HG02759 (cell line): ENCODE measurements around the gene MACF1.
"Not testable (repeated sequence)": the region's sequence is repeated elsewhere in the genome, so short reads cannot be mapped to it uniquely, and the experiment has no call there.

Experiments
- ATAC-seq: cut with Tn5 transposase; IDR thresholded peaks from one replicate; pipeline ENCODE4 v1.9.1; 2021; ENCODE audit warnings: mild to moderate bottlenecking, moderate library complexity; ENCODE audit not compliant: unreplicated experiment

MACF1 gene

DNA sequence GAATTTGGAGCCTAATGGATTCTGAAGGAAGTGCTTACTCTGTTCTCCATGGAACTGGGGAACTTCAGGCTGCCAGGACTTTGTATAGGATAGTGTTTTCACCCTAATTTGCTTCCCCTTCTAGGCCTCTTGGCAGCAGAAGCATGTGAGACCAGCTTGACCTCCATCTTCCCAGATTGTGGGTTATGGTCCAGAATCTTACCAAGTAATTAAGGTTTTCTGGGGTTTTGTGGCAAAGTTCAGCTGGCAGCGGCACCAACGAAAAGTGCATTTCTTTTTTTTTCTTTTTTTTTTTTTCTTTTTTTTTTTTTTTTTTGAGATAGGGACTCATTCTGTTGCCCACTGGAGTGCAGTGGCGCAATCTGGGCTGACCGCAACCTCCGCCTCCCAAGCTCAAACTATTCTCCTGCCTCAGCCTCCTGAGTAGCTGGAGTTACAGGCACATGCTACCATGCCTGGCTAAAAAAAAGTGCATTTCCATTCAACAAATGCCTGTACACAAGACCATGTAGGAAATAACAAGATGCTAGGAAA lies 283.6 kb downstream of the MACF1 start:
- no peak for ATAC-seq

DNA sequence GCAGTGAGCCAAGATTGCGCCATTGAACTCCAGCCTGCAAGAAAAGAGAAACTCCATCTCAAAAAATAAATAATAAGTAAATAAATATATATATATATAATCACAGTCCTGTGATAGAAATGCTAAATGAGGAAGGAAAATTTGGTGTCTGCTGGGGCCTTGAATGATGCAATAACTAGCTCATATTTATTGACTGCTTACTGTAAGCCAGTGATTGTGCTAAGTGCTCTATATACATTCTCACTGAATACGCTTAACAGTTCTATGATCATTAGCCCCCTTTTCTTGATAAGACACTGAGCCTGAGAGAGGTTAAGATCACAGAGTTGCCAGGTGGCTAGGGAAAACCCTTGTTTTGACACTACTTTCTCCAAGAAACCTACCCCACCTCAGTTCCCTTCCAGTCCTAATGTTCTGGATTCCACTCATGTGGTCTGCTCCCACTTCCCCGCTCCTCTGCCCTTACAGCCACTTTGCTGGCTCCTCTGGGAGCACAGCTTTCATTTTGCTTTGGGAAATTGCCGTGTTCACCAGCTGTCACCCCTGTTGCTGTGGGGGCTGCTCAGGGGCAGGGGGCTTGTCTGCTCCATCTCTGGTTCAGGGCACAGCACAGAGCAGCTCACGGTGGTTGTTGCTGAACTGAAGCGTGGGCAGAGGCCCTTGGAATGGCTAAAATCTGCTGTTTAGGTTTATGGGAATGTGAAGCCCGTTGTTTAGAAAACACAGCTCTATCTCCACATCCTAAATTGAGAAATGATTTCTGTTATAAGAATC lies 284.5 kb downstream of the MACF1 start:
- ATAC-seq: no peak

DNA sequence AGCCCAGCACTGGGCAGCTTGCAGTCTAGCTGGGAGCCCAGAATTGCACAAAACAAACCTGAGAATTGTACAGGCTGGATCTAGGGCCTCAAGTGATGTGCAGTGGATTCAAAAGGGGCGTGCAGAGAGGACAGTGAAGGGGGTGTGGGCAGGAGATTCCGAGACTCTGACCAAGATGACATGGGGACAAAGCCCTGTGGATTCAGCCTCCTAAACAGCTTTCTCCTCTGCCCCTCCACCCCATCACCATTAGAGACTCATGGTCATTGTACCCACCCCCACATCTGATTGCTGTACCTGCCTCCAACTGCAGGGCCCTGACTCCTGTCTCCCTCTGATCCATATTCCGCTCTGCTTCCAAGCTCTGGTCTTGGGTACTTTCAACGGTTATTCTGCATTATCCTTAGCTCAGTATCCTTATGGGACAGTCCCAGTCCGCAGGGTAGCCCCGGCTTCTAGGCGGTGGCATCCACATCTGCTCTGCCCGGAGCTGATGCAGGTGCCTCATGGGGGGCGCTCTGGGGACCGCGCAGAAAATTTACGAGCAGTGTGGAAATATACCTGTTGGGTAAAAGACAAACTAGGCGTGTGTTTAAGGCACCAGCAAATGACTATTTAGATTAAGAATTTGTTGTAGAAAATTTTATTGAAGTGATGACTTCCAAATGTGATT lies 285.2 kb downstream of the MACF1 start:
- no peak for ATAC-seq

- peak; percentile 20 for ATAC-seq
These were observed 286.2 kb downstream of the MACF1 start for GRCh38 chr1:39490596-39491145.

DNA sequence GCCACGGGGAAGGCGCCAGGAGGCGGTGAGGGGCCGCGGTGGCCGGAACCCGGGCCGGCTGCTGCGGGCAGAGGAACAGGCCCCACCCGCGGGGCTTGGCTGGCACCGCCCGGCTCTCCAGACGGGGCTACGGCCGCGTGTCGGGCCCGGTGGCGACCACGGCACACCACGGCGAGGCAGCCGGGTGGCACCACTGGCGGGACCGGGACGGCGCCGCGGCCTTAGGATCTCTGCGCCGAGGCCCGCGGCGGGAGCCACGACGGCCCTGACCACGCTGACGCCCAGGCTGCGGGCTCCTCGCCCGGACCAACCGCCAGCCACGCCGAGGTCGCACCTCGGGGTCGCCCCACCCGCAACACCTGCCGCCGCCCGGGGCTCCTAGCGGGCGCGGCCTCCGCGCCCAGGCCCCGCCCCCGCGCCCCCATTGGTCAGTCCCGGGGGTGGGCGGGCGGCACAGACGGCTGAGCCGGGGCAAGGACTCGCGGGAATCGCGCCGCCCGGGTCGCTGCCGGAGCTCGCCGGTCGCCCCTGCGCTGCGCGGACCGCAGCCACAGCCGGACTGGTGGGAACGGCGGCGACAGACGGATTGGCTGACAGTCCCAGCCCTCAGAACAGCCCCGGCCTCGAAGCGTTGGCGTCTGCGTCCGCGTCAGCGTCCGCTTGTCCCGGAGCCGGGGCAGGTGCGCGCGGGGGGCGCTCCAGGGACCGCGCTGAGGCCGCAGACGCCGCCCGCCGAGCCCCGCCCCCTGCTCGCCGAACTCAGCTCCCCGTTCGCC lies 286.8 kb downstream of the MACF1 start, which contains the start of gene BMP8A:
Gene BMP8A (plus strand): TSS at position 491 of the 776 bp plus-strand sequence. CDS start 356 bp downstream, outside the sequence.
- peak; percentile 88 for ATAC-seq

DNA sequence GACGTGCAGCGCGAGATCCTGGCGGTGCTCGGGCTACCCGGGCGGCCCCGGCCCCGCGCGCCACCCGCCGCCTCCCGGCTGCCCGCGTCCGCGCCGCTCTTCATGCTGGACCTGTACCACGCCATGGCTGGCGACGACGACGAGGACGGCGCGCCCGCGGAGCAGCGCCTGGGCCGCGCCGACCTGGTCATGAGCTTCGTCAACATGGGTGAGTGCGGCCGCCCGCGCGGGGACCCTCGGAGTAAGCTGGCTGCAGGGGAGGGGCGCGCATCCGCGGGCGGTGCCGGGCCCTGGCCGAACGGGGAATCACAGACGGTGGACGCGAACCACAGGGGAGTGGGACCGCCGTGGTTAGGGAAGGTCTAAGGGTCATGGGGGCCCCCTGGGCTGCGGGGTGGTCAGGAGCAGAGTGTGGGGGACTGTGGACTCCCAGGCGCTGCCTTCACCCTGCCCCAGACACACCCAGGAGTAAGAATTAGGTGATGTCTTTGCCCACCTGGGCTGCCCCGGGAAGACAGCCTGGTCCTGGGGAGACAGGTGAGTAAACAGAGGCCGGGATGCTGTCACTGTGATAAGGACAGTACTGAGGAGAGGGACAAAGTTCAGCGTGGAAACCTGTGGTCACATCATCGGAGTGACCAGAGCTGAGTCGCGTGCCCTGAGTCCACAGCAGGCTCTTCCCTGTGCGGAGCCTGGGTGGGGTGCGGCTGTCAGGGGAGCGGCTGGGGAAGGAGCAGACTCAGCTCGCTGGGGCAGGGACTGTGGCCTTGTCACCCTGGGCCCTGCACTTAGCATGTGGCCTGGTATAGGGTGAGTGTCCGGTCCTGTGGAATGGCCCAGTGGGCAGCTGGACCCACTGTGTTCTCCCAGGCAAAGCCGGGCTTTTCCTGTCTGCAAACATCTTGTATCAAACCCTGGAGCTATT lies 287.9 kb downstream of the MACF1 start:
- ATAC-seq: not testable (repeated sequence)

DNA sequence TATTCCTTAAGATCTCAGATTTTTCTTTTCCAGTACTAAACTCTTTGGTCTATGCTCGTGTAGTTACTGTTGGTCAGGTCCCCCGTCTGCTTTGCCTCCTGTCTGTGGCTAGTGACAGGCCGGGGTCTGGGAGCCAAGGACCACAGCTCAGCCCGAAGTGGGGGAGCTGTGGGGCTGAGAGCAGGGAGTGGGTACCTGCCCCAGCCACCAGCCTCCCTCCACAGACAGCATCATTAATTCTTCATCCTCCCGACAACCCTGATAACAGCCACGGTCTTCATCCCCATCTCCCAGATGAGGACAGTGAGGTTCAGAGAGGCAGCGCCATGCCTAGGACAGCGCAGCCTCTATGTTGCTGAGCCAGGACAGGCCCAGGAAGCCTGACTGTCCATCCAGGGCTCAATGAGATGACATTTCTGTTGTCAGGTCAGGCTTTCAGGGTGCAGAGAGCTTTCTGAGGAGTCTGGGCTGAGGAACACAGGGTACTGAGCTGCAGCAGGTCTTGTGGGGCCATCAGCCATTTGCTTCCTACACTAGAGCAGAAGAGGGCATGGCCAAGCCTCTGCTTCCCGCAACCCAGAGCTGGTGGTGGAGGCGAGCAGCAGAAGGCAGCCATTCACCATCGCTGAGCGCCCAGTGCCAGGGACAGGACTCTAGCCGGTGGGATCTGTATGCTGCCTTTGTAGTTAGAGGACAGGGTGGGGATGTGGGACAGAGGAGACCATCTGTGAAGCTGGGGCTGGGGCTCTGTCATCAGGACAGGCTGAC lies 288.7 kb downstream of the MACF1 start:
- not testable (repeated sequence) for ATAC-seq

DNA sequence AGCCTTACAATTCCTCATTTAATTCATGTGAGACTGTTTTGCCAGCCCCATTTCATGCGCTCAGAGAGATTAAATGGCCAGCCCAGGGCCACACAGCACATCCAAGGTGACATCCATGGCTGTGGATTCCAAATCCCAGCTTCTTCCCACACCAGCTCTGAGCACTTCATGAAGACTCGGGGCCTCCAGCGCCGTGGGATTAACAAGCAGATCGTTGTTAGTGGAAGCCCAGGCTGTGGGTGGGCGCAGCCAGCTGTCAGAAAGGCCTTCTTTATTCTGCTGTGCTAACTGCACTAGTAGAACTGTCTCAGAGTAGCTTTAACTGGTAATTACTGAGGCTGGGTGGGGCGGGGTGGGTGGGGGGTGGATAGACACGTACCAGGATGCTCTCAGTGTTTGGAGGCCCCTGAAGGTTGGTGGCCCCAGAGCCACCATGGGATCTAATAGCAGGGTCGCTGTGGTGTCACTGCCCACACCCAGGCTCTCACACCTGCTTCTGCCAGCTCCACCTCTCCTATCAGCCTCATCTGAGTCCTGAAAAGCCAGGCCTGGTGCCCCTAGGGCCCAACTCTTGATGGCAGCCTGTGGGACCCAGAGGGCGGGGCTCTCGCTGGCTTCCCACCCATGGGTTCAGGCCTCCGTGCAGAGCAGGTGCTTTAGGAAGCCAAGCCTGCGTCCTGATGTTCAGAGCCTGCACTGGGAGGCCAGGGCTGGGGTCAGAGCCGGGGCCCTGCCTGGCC lies 290.3 kb downstream of the MACF1 start:
- no peak for ATAC-seq

DNA sequence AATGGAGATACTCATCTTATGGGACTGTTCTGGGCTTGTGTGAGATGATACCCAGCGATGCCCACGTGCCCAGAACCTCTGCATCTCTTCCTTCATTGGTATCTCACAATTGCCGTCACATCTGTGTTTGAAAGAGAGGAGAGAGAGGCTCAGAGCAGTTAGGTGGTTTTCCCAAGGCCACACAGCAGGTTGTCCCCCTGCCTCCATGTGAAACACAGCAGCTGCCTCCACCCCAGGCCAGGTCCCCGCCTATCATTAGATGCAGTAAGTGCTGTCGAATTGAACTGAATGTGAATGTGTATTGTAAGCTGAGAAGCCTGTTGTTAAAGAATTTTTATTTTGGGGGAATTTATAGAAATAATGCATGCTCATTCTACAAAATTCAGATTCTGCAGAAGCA lies 292.0 kb downstream of the MACF1 start:
- ATAC-seq: not testable (repeated sequence)

DNA sequence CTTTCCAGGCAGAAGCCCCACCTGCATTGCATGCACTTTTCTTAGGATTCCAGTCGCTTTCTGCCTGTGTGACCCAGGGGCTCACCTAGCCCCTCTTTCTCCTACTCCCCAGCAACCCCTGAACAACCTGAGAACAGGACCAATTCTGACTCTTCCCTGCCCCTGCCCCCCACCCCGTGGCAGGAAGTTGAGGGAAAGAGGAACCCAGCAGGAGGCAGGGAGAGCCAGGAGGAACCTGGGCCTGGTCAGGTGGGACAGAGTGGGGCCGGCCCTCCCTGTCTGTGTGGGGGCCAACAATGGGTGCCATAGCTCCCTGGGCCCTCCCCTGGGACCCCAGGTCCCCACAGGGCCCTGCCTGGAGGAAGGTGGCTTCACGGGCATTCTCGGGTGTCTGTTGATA lies 293.1 kb downstream of the MACF1 start:
- ATAC-seq: no peak

DNA sequence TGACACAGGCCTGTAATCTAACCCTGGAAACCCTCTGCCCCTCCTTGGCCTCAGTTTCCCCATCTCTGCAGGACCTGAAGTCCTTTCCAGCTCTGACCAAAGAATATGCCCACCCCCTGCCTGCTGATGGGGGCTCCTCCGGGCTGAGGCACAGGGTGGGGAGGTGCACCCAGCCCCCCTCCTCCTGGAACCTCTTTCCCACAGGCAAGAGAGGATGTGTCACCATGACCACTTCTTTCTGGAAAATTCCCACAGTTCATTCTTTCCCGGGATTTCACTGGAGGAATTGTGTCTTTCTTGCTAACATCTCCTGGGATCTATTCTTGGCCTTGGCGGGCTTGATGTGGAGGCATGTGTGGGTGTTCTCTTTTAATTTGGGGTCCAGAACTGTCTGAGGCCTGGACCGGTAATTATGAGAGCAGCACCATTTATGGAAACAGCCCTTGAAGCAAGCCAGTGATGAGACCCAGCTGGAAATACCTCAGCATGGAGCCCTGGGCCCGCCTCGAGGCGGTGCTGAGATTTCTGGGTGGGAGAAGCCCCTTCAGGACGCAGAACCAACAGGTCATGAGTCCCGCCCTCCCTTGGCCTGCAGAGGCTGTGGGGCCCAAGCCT lies 293.7 kb downstream of the MACF1 start:
- ATAC-seq: not testable (repeated sequence)

DNA sequence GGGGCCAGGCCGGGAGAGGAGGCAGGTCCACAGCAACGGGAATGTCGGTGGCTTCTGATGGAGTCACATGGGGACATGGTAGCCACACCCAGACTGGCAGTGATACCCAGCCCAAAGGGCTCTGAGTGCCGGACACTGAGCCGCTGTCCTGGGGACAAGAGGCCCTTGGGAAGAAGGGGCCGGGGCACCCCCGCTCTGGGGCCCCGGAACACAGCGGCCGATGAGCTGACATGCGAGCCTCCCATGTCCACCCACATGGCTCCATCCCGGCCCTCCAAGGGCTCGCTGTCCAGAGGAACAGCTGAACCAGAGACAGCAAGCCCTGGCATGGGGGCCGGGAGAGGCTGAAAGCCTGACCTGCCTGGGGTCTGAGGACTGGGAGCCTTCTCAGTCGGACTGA lies 294.3 kb downstream of the MACF1 start:
- ATAC-seq: not testable (repeated sequence)

DNA sequence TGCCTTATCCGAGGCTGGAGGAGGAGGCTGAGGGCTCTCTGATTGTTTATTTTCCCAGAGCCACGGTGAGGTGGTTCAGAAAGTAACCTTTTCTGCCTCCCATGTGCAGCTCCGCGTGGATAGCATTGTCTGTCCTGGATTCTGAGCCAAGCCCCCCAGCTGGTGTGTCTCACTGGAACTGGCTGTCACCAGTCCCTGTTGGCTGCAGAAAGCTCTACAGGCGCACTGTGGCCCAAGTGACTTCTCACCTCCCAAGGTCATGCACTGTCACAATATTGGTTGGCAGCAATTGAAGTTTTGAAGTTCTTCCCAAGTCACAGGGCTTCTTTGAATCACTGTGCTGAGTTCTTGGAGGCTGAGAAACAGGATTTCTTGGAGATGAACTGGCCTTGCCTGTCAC lies 295.2 kb downstream of the MACF1 start:
- ATAC-seq: no peak

GRCh38 chr1:39500862-39501389 lies 296.4 kb downstream of the MACF1 start:
- ATAC-seq: no peak

- ATAC-seq: no peak
These were observed 297.2 kb downstream of the MACF1 start for GRCh38 chr1:39501666-39502065.

DNA sequence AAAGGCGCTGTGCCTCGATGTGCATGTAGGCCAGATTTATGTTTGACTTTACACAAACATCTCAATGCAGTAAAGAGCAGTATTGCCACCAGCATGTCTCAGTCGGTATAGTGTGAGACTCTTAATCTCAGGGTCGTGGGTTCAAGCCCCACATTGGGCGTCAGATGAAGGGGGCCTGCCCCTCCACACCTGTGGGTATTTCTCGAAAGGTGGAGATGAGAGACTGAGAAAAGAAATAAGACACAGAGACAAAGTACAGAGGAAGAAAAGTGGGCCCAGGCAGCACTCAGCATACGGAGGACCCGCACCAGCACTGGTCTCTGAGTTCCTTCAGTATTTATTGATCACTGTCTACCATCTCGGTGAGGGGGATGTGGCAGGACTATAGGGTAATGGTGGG lies 299.9 kb downstream of the MACF1 start:
- not testable (repeated sequence) for ATAC-seq

DNA sequence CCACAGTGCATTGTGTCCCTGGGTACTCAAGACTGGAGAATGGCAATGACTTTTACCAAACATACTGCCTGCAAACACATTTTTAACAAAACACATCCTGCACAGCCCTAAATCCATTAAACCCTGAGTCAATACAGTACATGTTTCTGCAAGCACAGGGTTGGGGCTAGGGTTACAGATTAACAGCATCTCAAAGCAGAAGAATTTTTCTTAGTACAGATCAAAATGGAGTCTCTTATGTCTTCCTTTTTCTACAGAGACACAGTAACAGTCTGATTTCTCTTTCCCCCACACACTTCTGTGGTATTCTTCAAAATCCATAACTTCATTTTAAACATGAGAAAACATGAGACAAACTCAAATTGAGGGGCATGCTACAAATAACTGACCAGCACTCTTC lies 300.8 kb downstream of the MACF1 start:
- ATAC-seq: no peak
